ENCODE results near the gene TLE2.
"Not testable (repeated sequence)": the region's sequence is repeated elsewhere in the genome, so short reads cannot be mapped to it uniquely, and the experiment has no call there.

TLE2 gene

DNA sequence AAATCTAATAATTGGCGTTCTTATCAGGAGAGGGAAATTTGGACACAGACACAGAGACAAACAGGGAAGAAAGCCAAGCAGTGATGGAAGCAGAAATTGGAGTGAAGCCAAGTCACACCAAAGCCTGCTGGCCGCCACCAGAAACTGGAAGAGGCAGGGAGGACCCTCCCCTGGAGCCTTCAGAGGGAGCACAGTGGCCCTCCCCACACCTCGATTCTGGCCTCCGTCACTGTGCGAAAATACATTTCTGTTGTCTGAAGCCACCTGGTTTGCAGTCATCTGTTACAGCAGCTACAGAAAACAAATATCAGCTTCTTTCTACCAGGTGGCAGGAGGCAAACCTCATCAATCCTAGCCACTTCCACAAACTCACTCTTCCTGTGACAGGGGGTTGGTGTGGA is 60.0 kb downstream of the TLE2 start:
- no peak for DNase-seq
- Histone ChIP-seq H4K20me1 (ENCODE audit: insufficient read depth, low read length) (no peaks in the 10 kb centered on the region), H3K9me3 (replicated peaks; ENCODE audit: insufficient read depth, low read length) (no peaks in the 10 kb centered on the region), H3F3A (ENCODE audit: insufficient read depth, low read length) (no peaks in the 10 kb centered on the region), H3K9me2 (replicated peaks; ENCODE audit: insufficient read depth, low read length) (no peaks in the 10 kb centered on the region), H3K9ac (ENCODE audit: low read length) (no peak overlapping the region), H3K27ac (ENCODE audit: low read length) (no peak overlapping the region), H3K4me1 (ENCODE audit: low read length) (no peaks in the 10 kb centered on the region), H2AFZ (ENCODE audit: low read length) (no peak overlapping the region), H3K79me2 (ENCODE audit: low read length) (no peaks in the 10 kb centered on the region), H3K4me3 (ENCODE audit: low read length) (no peak overlapping the region), H3K27me3 (replicated peaks; ENCODE audit: insufficient read depth, low read length) (peaks cover 87% of the 10 kb centered on the region), H3K4me2 (ENCODE audit: low read depth, low read length) (no peak overlapping the region), H3K36me3 (replicated peaks; ENCODE audit: insufficient read depth, low read length) (no peaks in the 10 kb centered on the region)
- TF ChIP-seq EZH2 (optimal IDR thresholded peaks at IDR 0.05; ENCODE audit: low read depth, low read length), result no peak
- TF ChIP-seq CTCF (IDR thresholded peaks at IDR 0.05; ENCODE audit: low read length), result no peak
- TF ChIP-seq EZH2phosphoT487 (IDR thresholded peaks at IDR 0.05; ENCODE audit: low read length), result no peak

- Histone ChIP-seq H2AFZ (ENCODE audit: low read length) (no peak overlapping the region), H3F3A (ENCODE audit: insufficient read depth, low read length) (no peaks in the 10 kb centered on the region), H3K27me3 (replicated peaks; ENCODE audit: insufficient read depth, low read length) (peaks cover 84% of the 10 kb centered on the region), H3K27ac (ENCODE audit: low read length) (no peak overlapping the region), H4K20me1 (ENCODE audit: insufficient read depth, low read length) (no peaks in the 10 kb centered on the region), H3K4me2 (ENCODE audit: low read depth, low read length) (no peak overlapping the region), H3K9me3 (replicated peaks; ENCODE audit: insufficient read depth, low read length) (no peaks in the 10 kb centered on the region), H3K36me3 (replicated peaks; ENCODE audit: insufficient read depth, low read length) (no peaks in the 10 kb centered on the region), H3K4me1 (ENCODE audit: low read length) (no peaks in the 10 kb centered on the region), H3K9ac (ENCODE audit: low read length) (no peak overlapping the region), H3K79me2 (ENCODE audit: low read length) (no peaks in the 10 kb centered on the region), H3K9me2 (replicated peaks; ENCODE audit: insufficient read depth, low read length) (no peaks in the 10 kb centered on the region), H3K4me3 (ENCODE audit: low read length) (no peak overlapping the region)
- no peak for TF ChIP-seq EZH2phosphoT487 (IDR thresholded peaks at IDR 0.05; ENCODE audit: low read length)
- no peak for TF ChIP-seq CTCF (IDR thresholded peaks at IDR 0.05; ENCODE audit: low read length)
- TF ChIP-seq EZH2 (optimal IDR thresholded peaks at IDR 0.05; ENCODE audit: low read depth, low read length), result no peak
- DNase-seq, result no peak
These were observed 61.1 kb downstream of the TLE2 start for GRCh38 chr19:2967972-2968371.

DNA sequence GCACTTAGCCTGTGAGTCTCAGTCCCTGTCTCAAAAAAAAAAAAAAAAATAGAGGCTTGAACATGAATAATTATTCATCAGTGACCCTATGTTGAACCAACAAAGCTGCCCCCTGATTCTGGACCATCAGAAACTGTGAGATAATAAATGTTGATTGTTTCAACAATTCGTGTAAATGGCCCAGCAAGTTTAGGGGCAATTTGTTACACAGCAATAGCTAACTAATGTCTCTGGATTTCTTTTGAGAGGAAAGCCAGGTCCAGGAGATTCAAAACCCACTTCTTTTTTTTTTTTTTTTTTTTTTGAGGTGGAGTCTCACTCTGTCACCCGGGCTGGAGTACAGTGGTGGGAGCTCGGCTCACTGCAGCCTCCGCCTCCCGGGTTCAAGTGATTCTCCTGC is 64.2 kb downstream of the TLE2 start:
- no peaks in the 10 kb centered on the region for H4K20me1 ChIP-seq (ENCODE audit: insufficient read depth, low read length)
- TF ChIP-seq EZH2 (optimal IDR thresholded peaks at IDR 0.05; ENCODE audit: low read depth, low read length) (no peak), CTCF (IDR thresholded peaks at IDR 0.05; ENCODE audit: low read length) (no peak), EZH2phosphoT487 (IDR thresholded peaks at IDR 0.05; ENCODE audit: low read length) (no peak)
- H3K27me3 ChIP-seq (replicated peaks; ENCODE audit: insufficient read depth, low read length), result peaks cover 65% of the 10 kb centered on the region
- DNase-seq, result no peak
- no peaks in the 10 kb centered on the region for H3K9me3 ChIP-seq (replicated peaks; ENCODE audit: insufficient read depth, low read length)
- no peak overlapping the region for H3K4me3 ChIP-seq (ENCODE audit: low read length)
- no peaks in the 10 kb centered on the region for H3K4me1 ChIP-seq (ENCODE audit: low read length)
- H3F3A ChIP-seq (ENCODE audit: insufficient read depth, low read length), result no peaks in the 10 kb centered on the region
- H3K27ac ChIP-seq (ENCODE audit: low read length), result no peak overlapping the region
- no peaks in the 10 kb centered on the region for H3K79me2 ChIP-seq (ENCODE audit: low read length)
- no peak overlapping the region for H2AFZ ChIP-seq (ENCODE audit: low read length)
- H3K9ac ChIP-seq (ENCODE audit: low read length), result no peak overlapping the region
- no peaks in the 10 kb centered on the region for H3K36me3 ChIP-seq (replicated peaks; ENCODE audit: insufficient read depth, low read length)
- no peak overlapping the region for H3K4me2 ChIP-seq (ENCODE audit: low read depth, low read length)
- no peaks in the 10 kb centered on the region for H3K9me2 ChIP-seq (replicated peaks; ENCODE audit: insufficient read depth, low read length)

DNA sequence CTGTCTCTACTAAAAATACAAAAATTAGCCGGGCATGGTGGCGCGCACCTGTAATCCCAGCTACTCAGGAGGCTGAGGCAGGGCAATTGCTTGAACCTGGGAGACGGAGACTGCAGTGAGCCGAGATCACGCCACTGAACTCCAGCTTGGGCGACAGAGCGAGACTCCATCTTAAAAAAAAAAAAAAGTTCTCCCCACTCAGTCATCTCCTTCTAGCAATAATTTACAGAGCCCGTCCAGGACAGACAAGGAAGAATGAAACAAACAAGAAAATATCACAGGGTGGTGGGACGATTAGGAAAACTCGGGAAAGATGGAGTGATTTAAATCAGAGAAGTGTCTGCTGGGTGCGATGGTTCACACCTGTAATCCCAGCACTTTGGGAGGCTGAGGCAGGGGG is 65.4 kb downstream of the TLE2 start:
- H3K79me2 ChIP-seq (ENCODE audit: low read length); H3K27ac ChIP-seq (ENCODE audit: low read length); H3K36me3 ChIP-seq (replicated peaks; ENCODE audit: insufficient read depth, low read length); H3K9ac ChIP-seq (ENCODE audit: low read length); H3K4me2 ChIP-seq (ENCODE audit: low read depth, low read length); H2AFZ ChIP-seq (ENCODE audit: low read length); H3K9me2 ChIP-seq (replicated peaks; ENCODE audit: insufficient read depth, low read length); H3K4me3 ChIP-seq (ENCODE audit: low read length); H4K20me1 ChIP-seq (ENCODE audit: insufficient read depth, low read length); H3K4me1 ChIP-seq (ENCODE audit: low read length); H3K9me3 ChIP-seq (replicated peaks; ENCODE audit: insufficient read depth, low read length); H3F3A ChIP-seq (ENCODE audit: insufficient read depth, low read length); DNase-seq: not testable (repeated sequence)
- H3K27me3 ChIP-seq (replicated peaks; ENCODE audit: insufficient read depth, low read length), result peaks cover 66% of the 10 kb centered on the region
